PFSK-1 (cell line): ENCODE data around the gene LSS.

Source experiments
- FOXP2 ChIP-seq: optimal IDR thresholded peaks from 2 replicates; pipeline ENCODE3; 2011; ENCODE audit warnings: borderline replicate concordance, control low read depth, inconsistent platforms; ENCODE audit not compliant: insufficient read depth; ENCODE audit errors: extremely low read length, extremely low read depth
- POLR2AphosphoS5 ChIP-seq: IDR thresholded peaks from 2 replicates; pipeline ENCODE4 v1.6.1; 2012; ENCODE audit warnings: low read depth, mild to moderate bottlenecking, control low read depth, low read length, moderate library complexity
- REST ChIP-seq, 2 experiments: IDR thresholded peaks; 2 replicates each; pipeline versions ENCODE4 v1.6.1 to v1.8.0; 2011 to 2012; ENCODE audit warnings: low read depth in 2 of 2, low read length in 2 of 2, control low read depth in 1 of 2, inconsistent platforms in 1 of 2, mild to moderate bottlenecking in 1 of 2, moderate library complexity in 1 of 2; ENCODE audit not compliant: insufficient read depth in 1 of 2

- TF ChIP-seq FOXP2 (no peak), POLR2AphosphoS5 (no peak), REST (IDR thresholded peaks at IDR 0.05; ENCODE audit: insufficient read depth in 1 of 2, low read depth in 2 of 2, low read length in 2 of 2) (no peak)
Observed at GRCh38 chr21:46156378-46156645, 72.3 kb downstream of the LSS start.
